Endothelial cell of umbilical vein (primary cell): ENCODE data around the gene NCAPG2. TPM values are rescaled to one million over a fixed set of nuclear protein-coding genes. Genes with fewer than 3 reads are reported as not detected.

Experiments used
- BruUV-seq: library from RNA; stranded (reverse); fragments of 400-500 nt; replicated peaks from 2 replicates; lab custom pipeline; 2021; lab: Mats Ljungman, UMichigan
- CTCF ChIA-PET: fragments of 300-600, 350-600 bp; sonication (Branson Sonifier 250); formaldehyde crosslinking; loops from one replicate; lab custom pipeline; 2021; ENCODE audit warnings: antibody characterized with exemption, inconsistent platforms; lab: Charles Lee
- POLR2A ChIA-PET: fragments of 300-600, 350-600 bp; sonication (Branson Sonifier 250); formaldehyde crosslinking; loops from one replicate; lab custom pipeline; 2021; ENCODE audit warnings: antibody characterized with exemption, inconsistent platforms; lab: Charles Lee
- DNase-seq: peaks from one replicate; pipeline ENCODE4 v3.0.0-alpha.2; 2011; ENCODE audit warnings: low read depth, low spot score
- FAIRE-seq: peaks from 2 replicates; lab custom pipeline; 2011; peaks lifted over from hg19 to GRCh38; lab: Jason Lieb, UNC
- H2AFZ ChIP-seq: 2 replicates; pipeline ENCODE4 v1.6.0; 2012; ENCODE audit warnings: low read depth, low read length, control low read depth, inconsistent platforms
- H3K27ac ChIP-seq: 2 replicates; pipeline ENCODE4 v1.5.1; 2011; ENCODE audit warnings: low read depth, mild to moderate bottlenecking, control low read depth, low read length, moderate library complexity; ENCODE audit not compliant: insufficient read depth
- H3K27me3 ChIP-seq, 2 experiments: 2 replicates each; pipeline versions ENCODE4 v1.6.0 to v1.6.1; 2011; ENCODE audit warnings: low read length in 2 of 2, mixed read lengths in 1 of 2; ENCODE audit not compliant: control insufficient read depth in 2 of 2, insufficient read depth in 2 of 2
- H3K36me3 ChIP-seq, 2 experiments: 2 replicates in 1 of 2; 3 replicates in 1 of 2; pipeline ENCODE4 v1.5.1; 2011; ENCODE audit warnings: low read length in 2 of 2, mild to moderate bottlenecking in 1 of 2, moderate library complexity in 1 of 2; ENCODE audit not compliant: control insufficient read depth in 2 of 2, insufficient read depth in 2 of 2; ENCODE audit errors: extremely low read depth in 1 of 2
- H3K4me1 ChIP-seq: 3 replicates; pipeline ENCODE4 v1.5.1; 2011; ENCODE audit warnings: mild to moderate bottlenecking, low read length; ENCODE audit not compliant: control insufficient read depth, insufficient read depth; ENCODE audit errors: extremely low read depth
- H3K4me2 ChIP-seq: 2 replicates; pipeline ENCODE4 v1.6.1; 2011; ENCODE audit warnings: low read length, control low read depth, mixed read lengths; ENCODE audit not compliant: insufficient read depth
- H3K4me3 ChIP-seq, 3 experiments: fragments of 200-600 bp in 1 of 3; sonication (generic), shearing (Covaris generic) in 1 of 3; replicated peaks in 1 of 3; 2 replicates each; pipeline ENCODE4 v1.5.1; 2011 to 2016; ENCODE audit warnings: control low read depth in 3 of 3, low read length in 3 of 3, mild to moderate bottlenecking in 2 of 3, inconsistent platforms in 1 of 3, low read depth in 1 of 3, moderate library complexity in 1 of 3; ENCODE audit not compliant: insufficient read depth in 1 of 3
- H3K79me2 ChIP-seq: 2 replicates; pipeline ENCODE4 v1.6.0; 2012; ENCODE audit warnings: low read length, inconsistent platforms; ENCODE audit not compliant: control insufficient read depth, insufficient read depth
- H3K9ac ChIP-seq: replicated peaks from 2 replicates; pipeline ENCODE3; 2011; ENCODE audit warnings: low read length, control low read depth; ENCODE audit not compliant: insufficient read depth; ENCODE audit errors: extremely low read depth
- H3K9me1 ChIP-seq: replicated peaks from 3 replicates; pipeline ENCODE4 v1.6.0; 2011; ENCODE audit warnings: mild to moderate bottlenecking, low read length; ENCODE audit not compliant: control insufficient read depth, insufficient read depth; ENCODE audit errors: extremely low read depth
- H3K9me3 ChIP-seq: replicated peaks from 2 replicates; pipeline ENCODE4 v1.5.1; 2012; ENCODE audit warnings: low read length, inconsistent platforms; ENCODE audit not compliant: control insufficient read depth, insufficient read depth
- H4K20me1 ChIP-seq: replicated peaks from 2 replicates; pipeline ENCODE3; 2011; ENCODE audit warnings: mild to moderate bottlenecking, low read length; ENCODE audit not compliant: control insufficient read depth, insufficient read depth; ENCODE audit errors: extremely low read depth
- FOS ChIP-seq: IDR thresholded peaks from 2 replicates; pipeline ENCODE4 v1.6.1; 2011; ENCODE audit warnings: mild to moderate bottlenecking, low read length, moderate library complexity, borderline replicate concordance; ENCODE audit not compliant: insufficient read depth
- GATA2 ChIP-seq: IDR thresholded peaks from 2 replicates; pipeline ENCODE4 v1.7.0; 2011; ENCODE audit warnings: low read depth, mild to moderate bottlenecking, moderate library complexity, mixed read lengths, low read length; ENCODE audit not compliant: insufficient read length, insufficient read depth
- JUN ChIP-seq: IDR thresholded peaks from 2 replicates; pipeline ENCODE4 v1.6.1; 2011; ENCODE audit warnings: borderline replicate concordance, low read depth; ENCODE audit not compliant: insufficient read length, insufficient read depth
- MAX ChIP-seq: IDR thresholded peaks from 2 replicates; pipeline ENCODE4 v1.6.1; 2011; ENCODE audit not compliant: insufficient read depth, insufficient read length
- MYC ChIP-seq: IDR thresholded peaks from one replicate; pipeline ENCODE4 v1.6.1; 2011; ENCODE audit warnings: mild to moderate bottlenecking, low read depth, low read length
- POLR2A ChIP-seq: IDR thresholded peaks from 2 replicates; pipeline ENCODE4 v1.6.1; 2012; ENCODE audit warnings: low read depth, mild to moderate bottlenecking, control low read depth, low read length
- POLR2AphosphoS5 ChIP-seq: IDR thresholded peaks from 2 replicates; pipeline ENCODE4 v1.6.1; 2012; ENCODE audit warnings: low read depth, mild to moderate bottlenecking, control low read depth, low read length, moderate library complexity; ENCODE audit not compliant: insufficient read depth
- dilution Hi-C: fragments of 300-500 bp; cut with MboI; formaldehyde crosslinking; loops from one replicate; pipeline ENCODE4 v1.15.0; 2019; ENCODE audit warnings: low sequenced_read_pairs; ENCODE audit not compliant: extremely low pct_ligation_motif_present
- intact Hi-C: fragments of 100-400 bp; cut with micrococcal nuclease; formaldehyde crosslinking; loops from one replicate; pipeline ENCODE4 v1.10.0; 2022
- polyA plus RNA-seq, 4 experiments: library from polyadenylated mRNA; depleted of rRNA in 3 of 4; stranded (reverse) in 3 of 4; unstranded in 1 of 4; fragments of >200 nt; gene quantifications; 2 replicates each; pipeline versions ENCODE4 v1.2.1 to v1.2.3, GENCODE V29; 2011 to 2012; ENCODE audit warnings: missing spikeins in 1 of 4
- total RNA-seq: library from RNA; stranded (reverse); gene quantifications from 2 replicates; pipeline ENCODE4 v1.2.3, GENCODE V29; 2021
- TF ChIP-seq, protein P1 (sequence below), 2 donors: IDR thresholded peaks; 1 replicate in 1 of 2; 2 replicates in 1 of 2; pipeline ENCODE4 v1.5.1; 2011; ENCODE audit warnings: low read length in 2 of 2, mild to moderate bottlenecking in 2 of 2, moderate library complexity in 2 of 2, control low read depth in 1 of 2, inconsistent platforms in 1 of 2, low read depth in 1 of 2; ENCODE audit not compliant: insufficient read depth in 1 of 2; ENCODE audit errors: extremely low read depth in 1 of 2

The NCAPG2 gene
- total and polyA plus RNA-seq, 2 donors (not counting 3 experiments of a cell fraction or from before 2014, with no cell fraction given), result 19.2 to 62.3 TPM

GRCh38 chr7:158620418-158620817, 84.2 kb downstream of the NCAPG2 start:
- FAIRE-seq, result no peak
- TF ChIP-seq POLR2A, result no peak
- no peak for TF ChIP-seq JUN
- TF ChIP-seq, protein P1, sequence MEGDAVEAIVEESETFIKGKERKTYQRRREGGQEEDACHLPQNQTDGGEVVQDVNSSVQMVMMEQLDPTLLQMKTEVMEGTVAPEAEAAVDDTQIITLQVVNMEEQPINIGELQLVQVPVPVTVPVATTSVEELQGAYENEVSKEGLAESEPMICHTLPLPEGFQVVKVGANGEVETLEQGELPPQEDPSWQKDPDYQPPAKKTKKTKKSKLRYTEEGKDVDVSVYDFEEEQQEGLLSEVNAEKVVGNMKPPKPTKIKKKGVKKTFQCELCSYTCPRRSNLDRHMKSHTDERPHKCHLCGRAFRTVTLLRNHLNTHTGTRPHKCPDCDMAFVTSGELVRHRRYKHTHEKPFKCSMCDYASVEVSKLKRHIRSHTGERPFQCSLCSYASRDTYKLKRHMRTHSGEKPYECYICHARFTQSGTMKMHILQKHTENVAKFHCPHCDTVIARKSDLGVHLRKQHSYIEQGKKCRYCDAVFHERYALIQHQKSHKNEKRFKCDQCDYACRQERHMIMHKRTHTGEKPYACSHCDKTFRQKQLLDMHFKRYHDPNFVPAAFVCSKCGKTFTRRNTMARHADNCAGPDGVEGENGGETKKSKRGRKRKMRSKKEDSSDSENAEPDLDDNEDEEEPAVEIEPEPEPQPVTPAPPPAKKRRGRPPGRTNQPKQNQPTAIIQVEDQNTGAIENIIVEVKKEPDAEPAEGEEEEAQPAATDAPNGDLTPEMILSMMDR (IDR thresholded peaks at IDR 0.05; ENCODE audit: extremely low read depth in 1 of 2, insufficient read depth in 1 of 2, low read depth in 1 of 2, low read length in 2 of 2), result no peak
- TF ChIP-seq MYC, result no peak
- TF ChIP-seq GATA2, result no peak
- no peak for TF ChIP-seq FOS
- no peak for TF ChIP-seq MAX
- no peak for TF ChIP-seq POLR2AphosphoS5
- Histone ChIP-seq H3K36me3 (no peaks in the 10 kb centered on the region), H3K9ac (no peak overlapping the region), H3K27ac (no peak overlapping the region), H3K4me2 (no peak overlapping the region), H2AFZ (no peak overlapping the region), H3K9me1 (no peaks in the 10 kb centered on the region), H3K9me3 (no peaks in the 10 kb centered on the region), H3K79me2 (no peaks in the 10 kb centered on the region), H3K4me3 (no peak overlapping the region), H3K4me1 (no peaks in the 10 kb centered on the region), H3K27me3 (no peaks in the 10 kb centered on the region), H4K20me1 (no peaks in the 10 kb centered on the region)
- dilution Hi-C loops, result no loop called here
- POLR2A ChIA-PET, result no interaction called here
- no TSS peak for BruUV-seq
- CTCF ChIA-PET, result no interaction called here
- intact Hi-C loops, result no loop called here
- no peak for DNase-seq
